ENCODE results near the gene NELFB.
A peak's percentile ranks its signal among the peaks of the same experiment; 100 is the strongest.

The NELFB gene

DNA sequence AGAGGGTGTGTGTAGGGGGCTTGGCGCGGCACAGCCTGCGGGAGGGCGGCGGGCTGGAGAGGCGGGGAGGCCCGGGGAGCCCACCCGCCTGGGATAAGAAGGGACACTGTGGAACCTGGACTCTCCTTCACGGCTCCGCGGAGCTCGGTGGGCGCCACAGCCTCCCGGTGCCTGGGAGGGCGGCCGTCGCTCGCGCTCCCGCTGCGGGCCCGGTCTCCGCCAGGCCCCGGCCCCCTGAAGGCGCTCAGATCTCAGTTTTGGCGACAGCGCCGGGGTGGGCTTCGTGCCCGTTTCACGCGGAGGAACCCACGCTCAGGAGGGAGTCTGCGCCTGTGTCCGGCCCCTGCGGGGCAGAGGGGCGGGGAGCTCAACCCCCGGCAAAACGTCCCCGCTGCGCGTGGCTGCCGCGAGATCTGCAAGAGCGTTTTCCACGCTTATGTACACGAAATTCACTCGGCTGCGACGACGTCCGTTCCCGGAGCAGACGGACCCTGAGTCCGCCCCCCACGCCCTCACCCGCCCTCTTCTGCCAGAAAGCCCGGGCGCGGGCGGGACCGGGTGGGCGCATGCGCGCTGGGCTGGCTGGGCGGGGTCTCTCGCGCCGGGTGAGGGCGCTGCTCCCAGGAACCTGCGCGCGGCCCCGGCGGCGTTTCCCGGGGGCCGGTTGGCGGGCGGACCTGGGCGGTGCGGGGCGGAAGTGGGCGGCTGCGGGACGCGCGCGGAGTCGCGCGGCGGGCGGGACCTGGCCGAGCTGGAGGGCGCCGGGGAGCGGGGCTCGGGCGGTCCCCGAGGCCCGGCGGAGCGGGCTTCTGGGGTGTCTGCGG is at the start of gene NELFB:
Gene NELFB, plus strand, starts transcription at position 704 of the 824 bp plus-strand sequence.
- Mint-ChIP-seq H3K27me3 (peaks cover 9% of the 10 kb centered on the region), H3K9me3 (no peaks in the 10 kb centered on the region), H3K4me1 (peaks cover 19% of the 10 kb centered on the region), H3K4me3 (peak within 1 kb of the TSS; percentile 91), H3K27ac (peak within 1 kb of the TSS; percentile 87), H3K36me3 (peaks cover 18% of the 10 kb centered on the region)
- peak; percentile 96 for DNase-seq
- CTCF ChIA-PET, result interaction anchor here (1.0 to 2.1 kb wide), 4 partner anchors 12 to 32 kb away, joined by 3 to 11 read pairs (median 4); no protein-coding TSS in a partner anchor

DNA sequence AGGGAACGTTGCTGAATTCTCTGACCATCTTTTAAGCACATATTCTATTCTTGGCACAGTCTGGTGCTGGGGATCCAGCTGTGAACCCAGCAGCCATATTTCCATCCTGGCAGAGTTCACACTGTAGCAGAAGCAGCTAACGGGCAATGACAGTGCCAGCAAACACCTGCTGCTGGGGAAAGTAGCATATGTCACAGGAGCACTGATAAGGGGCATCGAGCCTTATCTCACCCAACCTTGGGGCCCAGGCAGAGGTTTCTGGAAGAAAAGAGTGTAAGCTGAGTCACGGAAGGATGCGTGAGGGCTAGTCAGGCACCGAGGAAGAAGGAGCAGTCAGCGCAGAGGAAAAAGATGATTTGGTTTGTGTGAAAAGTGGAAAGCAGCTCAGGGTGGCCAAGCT is 48.5 kb upstream of the NELFB start:
- CTCF ChIA-PET, result interaction anchor here (0.7 kb wide), 1 partner anchor 30 kb away, joined by 5 read pairs; no protein-coding TSS in a partner anchor
- H3K36me3 Mint-ChIP-seq, result peaks cover 19% of the 10 kb centered on the region
- peak overlapping the region; percentile 83 for H3K27ac Mint-ChIP-seq
- no peaks in the 10 kb centered on the region for H3K27me3 Mint-ChIP-seq
- peaks cover 46% of the 10 kb centered on the region for H3K4me1 Mint-ChIP-seq
- H3K4me3 Mint-ChIP-seq, result peak overlapping the region; percentile 92
- no peaks in the 10 kb centered on the region for H3K9me3 Mint-ChIP-seq
- no peak for DNase-seq

DNA sequence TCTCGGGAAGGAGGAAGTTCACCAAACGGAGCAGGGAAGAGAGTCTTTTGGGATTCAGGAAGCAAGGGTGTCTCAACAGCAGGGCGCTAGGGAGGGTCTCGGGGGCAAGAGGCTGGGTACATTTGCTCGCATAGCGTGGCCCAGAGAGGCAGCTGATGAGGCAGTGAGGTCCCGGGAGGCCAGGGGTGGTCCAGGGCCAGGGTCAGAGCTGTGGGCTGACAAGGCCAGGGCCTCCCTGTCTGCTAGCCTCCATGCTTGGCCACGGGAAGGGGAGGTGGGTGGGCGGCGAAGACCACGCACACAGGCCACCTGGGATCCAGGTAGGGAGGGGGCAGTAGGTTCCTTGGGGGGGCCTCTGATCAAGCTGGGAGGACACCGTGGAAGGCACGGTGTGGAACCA is 43.6 kb upstream of the NELFB start:
- no peak overlapping the region for H3K27ac Mint-ChIP-seq

DNA sequence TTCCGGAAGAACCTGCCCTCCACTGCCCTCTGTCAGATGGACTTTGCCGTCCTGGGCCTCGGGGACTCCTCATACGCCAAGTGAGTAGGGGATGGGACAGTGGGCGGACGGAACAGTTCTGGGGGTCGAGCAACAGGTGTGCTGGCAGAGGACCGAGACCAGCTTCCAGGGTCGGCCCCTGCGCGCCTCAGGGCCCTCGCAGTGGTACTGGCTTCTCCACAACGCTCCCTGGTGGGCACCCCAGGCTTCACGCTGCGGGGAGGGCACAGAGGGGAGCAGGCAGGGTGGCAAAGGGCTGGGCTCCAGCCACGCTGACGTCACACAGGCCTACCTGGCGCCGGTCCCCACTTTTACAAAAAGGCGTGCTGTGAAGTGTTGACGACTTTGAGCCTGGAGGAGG is 42.6 kb upstream of the NELFB start:
- CTCF ChIA-PET, result interaction anchor here (1.1 kb wide), 1 partner anchor 89 kb away, joined by 3 read pairs; no protein-coding TSS in a partner anchor
- H3K4me3 Mint-ChIP-seq, result no peak overlapping the region
- peaks cover 13% of the 10 kb centered on the region for H3K36me3 Mint-ChIP-seq
- no peaks in the 10 kb centered on the region for H3K27me3 Mint-ChIP-seq
- DNase-seq, result no peak
- H3K9me3 Mint-ChIP-seq, result no peaks in the 10 kb centered on the region
- peaks cover 4% of the 10 kb centered on the region for H3K4me1 Mint-ChIP-seq
- H3K27ac Mint-ChIP-seq, result no peak overlapping the region

More for the DNA sequence above, 43.6 kb upstream of the NELFB start:
- no peak overlapping the region for H3K4me3 Mint-ChIP-seq
- no peaks in the 10 kb centered on the region for H3K27me3 Mint-ChIP-seq
- H3K36me3 Mint-ChIP-seq, result peaks cover 18% of the 10 kb centered on the region
- CTCF ChIA-PET, result no interaction called here
- H3K9me3 Mint-ChIP-seq, result no peaks in the 10 kb centered on the region
- DNase-seq, result no peak
- H3K4me1 Mint-ChIP-seq, result peaks cover 12% of the 10 kb centered on the region

DNA sequence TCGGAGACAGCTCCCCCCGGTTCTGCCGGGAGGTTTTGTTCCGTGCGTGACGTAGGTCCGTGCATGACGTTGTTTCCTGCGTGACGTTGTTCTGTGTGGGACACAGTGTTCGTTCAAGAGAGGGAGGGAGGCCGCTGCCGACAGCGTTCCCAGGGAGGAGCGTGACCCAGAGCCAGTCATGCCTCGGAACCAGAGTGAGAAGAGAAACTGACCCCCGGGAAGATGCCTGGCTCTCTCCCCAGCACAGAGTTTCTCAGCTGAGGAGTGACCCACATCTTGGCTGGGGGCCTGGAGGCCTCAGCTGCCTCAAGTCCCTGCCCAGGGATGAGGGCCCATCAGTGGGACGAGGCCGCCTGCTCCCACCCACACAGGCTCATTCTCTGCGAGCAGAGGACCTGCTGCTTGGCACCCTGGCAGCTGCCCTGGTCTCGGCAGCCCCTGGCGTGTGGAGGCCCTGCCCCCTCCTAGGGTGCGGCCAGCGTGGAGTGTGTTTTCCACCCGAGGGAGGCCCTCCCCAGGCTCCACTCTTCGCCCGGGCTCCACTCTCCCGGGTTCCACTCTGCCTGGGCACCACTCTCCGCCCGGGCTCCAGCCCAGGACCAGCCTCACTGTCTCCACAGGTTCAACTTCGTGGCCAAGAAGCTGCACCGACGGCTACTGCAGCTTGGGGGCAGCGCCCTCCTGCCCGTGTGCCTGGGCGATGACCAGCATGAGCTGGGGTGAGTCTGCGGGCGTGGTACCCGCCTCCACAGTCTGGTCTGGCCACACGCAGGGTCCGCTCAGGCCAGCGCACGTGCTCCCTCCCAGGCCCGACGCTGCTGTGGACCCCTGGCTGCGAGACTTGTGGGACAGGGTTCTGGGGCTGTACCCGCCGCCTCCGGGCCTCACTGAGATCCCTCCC is 41.7 kb upstream of the NELFB start:
- Mint-ChIP-seq H3K4me3 (no peak overlapping the region), H3K9me3 (no peaks in the 10 kb centered on the region), H3K27me3 (no peaks in the 10 kb centered on the region), H3K36me3 (peaks cover 11% of the 10 kb centered on the region), H3K27ac (no peak overlapping the region), H3K4me1 (peaks cover 2% of the 10 kb centered on the region)
- DNase-seq, result no peak
- CTCF ChIA-PET, result interaction anchor here (1.0 to 1.3 kb wide), 4 partner anchors 9 to 90 kb away, joined by 3 to 4 read pairs (median 4); partner anchors contain the start of genes ANAPC2 and SSNA1

DNA sequence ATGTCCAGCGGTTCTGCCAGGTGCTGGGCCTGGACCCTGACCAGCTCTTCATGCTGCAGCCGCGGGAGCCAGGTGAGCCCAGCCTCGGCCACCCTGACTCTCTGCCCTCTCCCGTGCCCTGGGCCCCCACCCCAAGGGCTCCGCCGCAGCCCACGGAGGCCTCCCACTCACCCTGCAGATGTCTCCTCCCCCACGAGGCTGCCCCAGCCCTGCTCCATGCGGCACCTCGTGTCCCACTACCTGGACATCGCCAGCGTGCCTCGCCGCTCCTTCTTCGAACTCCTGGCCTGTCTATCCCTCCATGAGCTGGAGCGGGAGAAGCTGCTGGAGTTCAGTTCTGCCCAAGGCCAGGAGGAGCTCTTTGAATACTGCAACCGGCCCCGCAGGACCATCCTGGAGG is 40.5 kb upstream of the NELFB start:
- Mint-ChIP-seq H3K4me3 (no peak overlapping the region), H3K4me1 (peaks cover 2% of the 10 kb centered on the region), H3K9me3 (no peaks in the 10 kb centered on the region), H3K27me3 (no peaks in the 10 kb centered on the region), H3K27ac (no peak overlapping the region), H3K36me3 (peaks cover 5% of the 10 kb centered on the region)
- DNase-seq, result no peak
- CTCF ChIA-PET, result interaction anchor here (1.0 kb wide), 1 partner anchor 26 kb away, joined by 3 read pairs; the partner anchor contains the start of genes ANAPC2 and SSNA1

DNA sequence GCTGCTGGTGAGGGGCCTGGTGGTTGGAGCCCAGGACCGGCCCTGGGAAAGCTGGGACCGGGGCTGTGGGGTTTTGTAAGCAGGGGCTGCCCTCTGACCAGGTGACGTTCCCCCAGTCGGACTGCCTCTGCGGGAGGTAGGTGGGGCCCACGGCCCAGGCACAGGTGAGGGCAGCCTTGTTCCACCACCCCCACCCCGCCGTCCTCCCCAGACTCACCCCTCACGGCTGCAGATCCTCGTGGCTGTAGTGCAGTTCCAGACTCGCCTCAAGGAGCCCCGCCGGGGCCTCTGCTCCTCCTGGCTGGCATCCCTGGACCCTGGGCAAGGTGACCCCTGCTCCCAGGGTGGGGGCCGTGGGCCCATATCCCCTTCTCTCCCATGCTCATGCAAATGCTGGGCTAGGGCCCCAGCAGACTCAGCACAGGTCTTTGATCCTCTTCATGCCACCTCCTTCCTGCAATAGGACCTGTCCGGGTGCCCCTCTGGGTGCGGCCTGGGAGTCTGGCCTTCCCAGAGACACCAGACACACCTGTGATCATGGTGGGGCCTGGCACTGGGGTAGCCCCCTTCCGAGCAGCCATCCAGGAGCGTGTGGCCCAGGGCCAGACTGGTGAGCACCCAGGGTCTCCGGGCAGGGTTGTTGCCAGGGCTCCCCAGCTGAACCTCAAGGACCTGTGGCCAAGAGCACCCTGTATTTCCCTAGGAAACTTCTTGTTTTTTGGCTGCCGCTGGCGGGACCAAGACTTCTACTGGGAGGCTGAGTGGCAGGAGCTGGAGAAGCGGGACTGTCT is 39.7 kb upstream of the NELFB start:
- H3K4me3 Mint-ChIP-seq, result no peak overlapping the region
- CTCF ChIA-PET, result interaction anchor here (0.9 to 1.0 kb wide), 2 partner anchors 26 to 147 kb away, joined by 3 read pairs; no protein-coding TSS in a partner anchor
- no peaks in the 10 kb centered on the region for H3K27me3 Mint-ChIP-seq
- H3K27ac Mint-ChIP-seq, result no peak overlapping the region
- H3K4me1 Mint-ChIP-seq, result peaks cover 2% of the 10 kb centered on the region
- H3K9me3 Mint-ChIP-seq, result no peaks in the 10 kb centered on the region
- H3K36me3 Mint-ChIP-seq, result peaks cover 3% of the 10 kb centered on the region
- no peak for DNase-seq

DNA sequence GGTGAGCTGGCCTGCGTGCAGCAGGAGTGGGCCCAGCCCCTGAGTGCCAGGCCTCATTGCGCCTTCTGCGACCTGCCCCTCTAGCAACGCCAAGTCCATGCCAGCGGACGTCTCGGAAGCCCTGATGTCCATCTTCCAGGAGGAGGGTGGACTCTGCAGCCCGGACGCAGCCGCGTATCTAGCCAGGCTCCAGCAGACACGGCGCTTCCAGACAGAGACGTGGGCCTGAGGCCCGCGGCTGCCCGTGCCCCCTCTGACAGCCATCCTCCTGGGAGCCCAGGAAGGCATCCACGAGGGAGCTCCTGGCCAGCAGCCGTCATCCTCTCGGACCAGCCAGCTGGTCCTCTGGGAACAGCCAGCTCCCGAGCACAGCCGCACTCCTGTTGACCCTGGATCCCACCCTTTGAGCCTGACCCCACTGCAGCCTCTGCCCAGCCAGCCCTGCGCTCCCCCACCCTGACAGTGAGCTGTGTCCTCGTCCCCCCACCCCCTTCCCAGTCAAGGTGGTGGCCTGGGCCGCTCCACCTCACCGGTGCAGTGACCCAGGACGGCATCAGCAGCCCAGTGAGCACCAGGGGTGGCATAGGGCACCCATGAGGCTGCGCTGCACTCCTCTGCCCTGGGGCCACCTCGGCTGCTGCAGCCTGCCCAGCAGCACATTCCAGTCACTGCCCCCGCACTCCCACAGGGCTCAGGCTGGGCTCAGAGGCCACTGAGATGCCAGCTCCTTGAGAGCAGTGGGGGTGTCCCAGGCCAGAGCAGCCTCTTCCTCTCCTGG is 38.8 kb upstream of the NELFB start:
- H3K4me3 Mint-ChIP-seq, result no peak overlapping the region
- H3K27me3 Mint-ChIP-seq, result no peaks in the 10 kb centered on the region
- H3K4me1 Mint-ChIP-seq, result peaks cover 2% of the 10 kb centered on the region
- H3K36me3 Mint-ChIP-seq, result peaks cover 3% of the 10 kb centered on the region
- H3K9me3 Mint-ChIP-seq, result no peaks in the 10 kb centered on the region
- H3K27ac Mint-ChIP-seq, result no peak overlapping the region
- DNase-seq, result no peak
- CTCF ChIA-PET, result interaction anchor here (0.9 to 1.2 kb wide), 4 partner anchors 20 to 148 kb away, joined by 3 to 5 read pairs (median 3); no protein-coding TSS in a partner anchor

DNA sequence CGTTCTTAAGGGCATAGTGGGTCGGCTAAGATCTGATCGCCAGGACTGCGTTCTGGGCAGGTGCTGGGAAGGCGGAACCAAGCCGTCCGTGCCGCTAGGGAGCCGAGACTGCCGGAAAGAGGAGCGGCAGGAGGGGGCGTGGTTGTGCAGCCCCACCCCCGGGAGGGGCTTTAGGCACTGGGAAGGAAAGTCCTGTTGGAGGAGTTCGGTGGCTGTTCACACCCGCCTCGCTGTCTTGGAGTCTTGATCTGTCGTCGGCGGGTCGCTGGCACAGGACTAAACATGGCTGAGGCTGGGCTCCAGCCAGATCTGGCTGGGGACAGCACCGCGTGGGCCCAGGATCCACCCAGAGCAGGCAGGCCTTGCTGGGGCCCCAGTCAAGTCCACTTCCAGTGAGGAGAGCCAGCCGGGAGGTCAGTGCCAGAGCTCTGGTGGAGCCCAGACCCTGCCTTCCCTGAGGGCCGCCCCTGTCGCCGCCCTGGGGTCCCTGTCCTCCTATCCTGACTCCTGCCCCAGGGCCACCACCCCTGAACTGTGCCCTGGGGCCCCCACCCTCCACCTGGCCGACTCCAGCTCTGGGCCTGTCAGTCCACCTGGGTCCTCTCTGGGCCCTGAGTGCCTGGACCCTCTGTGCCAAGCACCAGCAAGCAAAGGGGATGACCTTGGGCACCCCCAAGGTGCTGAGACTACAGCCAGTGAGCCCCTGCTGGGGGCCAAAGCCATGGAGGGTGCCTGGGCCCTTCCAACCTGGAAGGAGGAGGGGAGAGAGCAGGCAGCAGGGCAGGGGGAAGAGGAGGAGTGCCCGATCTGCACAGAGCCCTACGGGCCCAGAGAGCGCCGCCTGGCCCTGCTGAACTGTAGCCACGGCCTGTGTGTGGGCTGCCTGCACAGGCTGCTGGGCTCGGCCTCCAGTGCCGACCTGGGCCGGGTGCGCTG is 37.6 kb upstream of the NELFB start:
- H3K9me3 Mint-ChIP-seq, result no peaks in the 10 kb centered on the region
- H3K4me1 Mint-ChIP-seq, result peaks cover 2% of the 10 kb centered on the region
- DNase-seq, result no peak
- no peaks in the 10 kb centered on the region for H3K27me3 Mint-ChIP-seq
- peaks cover 3% of the 10 kb centered on the region for H3K36me3 Mint-ChIP-seq
- no peak overlapping the region for H3K4me3 Mint-ChIP-seq
- CTCF ChIA-PET, result interaction anchor here (0.6 to 1.2 kb wide), 3 partner anchors 19 to 203 kb away, joined by 3 to 5 read pairs (median 4); no protein-coding TSS in a partner anchor
- H3K27ac Mint-ChIP-seq, result no peak overlapping the region

DNA sequence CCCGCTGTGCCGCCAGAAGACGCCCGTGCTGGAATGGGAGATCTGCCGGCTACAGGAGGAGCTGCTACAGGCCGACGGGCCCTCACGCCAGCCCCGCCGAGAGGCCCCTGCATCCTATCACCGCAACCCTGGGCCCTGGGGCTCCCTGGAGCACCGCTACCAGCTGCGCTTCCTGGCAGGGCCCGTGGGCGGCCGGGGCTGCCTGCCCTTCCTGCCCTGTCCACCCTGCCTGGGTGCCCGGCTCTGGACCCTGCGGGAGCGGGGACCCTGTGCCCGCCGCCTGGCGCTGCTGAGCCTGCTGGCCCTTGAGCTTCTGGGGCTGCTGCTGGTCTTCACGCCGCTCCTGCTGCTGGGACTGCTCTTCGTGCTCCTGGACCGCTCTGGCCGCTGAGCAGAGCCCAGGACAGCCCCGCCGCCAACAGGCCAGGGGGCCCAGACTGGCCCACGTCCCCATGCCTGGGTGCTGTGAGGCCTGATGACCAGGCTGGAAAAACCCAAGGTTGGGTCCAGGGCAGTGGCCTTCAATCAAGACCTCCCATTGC is 36.8 kb upstream of the NELFB start:
- CTCF ChIA-PET, result no interaction called here
- Mint-ChIP-seq H3K4me1 (peaks cover 7% of the 10 kb centered on the region), H3K27me3 (no peaks in the 10 kb centered on the region), H3K36me3 (no peaks in the 10 kb centered on the region), H3K9me3 (no peaks in the 10 kb centered on the region), H3K4me3 (no peak overlapping the region), H3K27ac (no peak overlapping the region)
- DNase-seq, result no peak

DNA sequence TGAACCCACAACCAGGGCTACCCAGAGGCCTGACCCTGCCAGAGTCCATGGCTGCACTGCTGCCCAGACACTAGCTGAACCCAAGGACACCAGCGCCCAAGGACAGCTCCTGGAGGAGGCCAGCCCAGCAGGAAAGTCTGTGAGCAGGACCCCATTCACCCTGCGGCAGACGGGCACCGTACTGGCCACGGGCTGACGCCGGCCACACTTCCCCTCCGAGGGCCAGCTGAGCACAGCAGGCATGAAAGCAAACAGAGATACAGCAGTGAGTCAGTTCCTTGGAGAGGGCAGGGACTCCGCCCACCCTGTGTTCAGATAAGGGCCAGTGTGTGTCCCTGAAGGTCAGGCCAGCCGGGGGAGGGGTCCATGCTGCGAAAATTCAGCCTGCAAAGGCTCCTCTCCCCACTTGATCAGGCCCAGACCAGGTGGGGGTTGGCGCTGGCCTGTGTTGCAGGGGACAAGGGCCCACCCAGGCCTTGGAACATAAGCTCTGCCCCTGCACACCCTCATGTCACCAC is 36.3 kb upstream of the NELFB start:
- Mint-ChIP-seq H3K9me3 (no peaks in the 10 kb centered on the region), H3K27me3 (no peaks in the 10 kb centered on the region), H3K27ac (no peak overlapping the region), H3K4me1 (peaks cover 7% of the 10 kb centered on the region), H3K36me3 (no peaks in the 10 kb centered on the region), H3K4me3 (no peak overlapping the region)
- CTCF ChIA-PET, result no interaction called here
- no peak for DNase-seq

Measured in activated naive CD4-positive, alpha-beta T cell treated with anti-CD3 and anti-CD28 coated beads, Interleukin-2, amount 10 ng/mL, durations not matched to agents 7 days and 5 days (primary cell).